ENCODE measurements around the gene STARD5. TPM values are rescaled to one million over a fixed set of nuclear protein-coding genes. Genes with fewer than 3 reads are reported as not detected.

STARD5 gene
- total RNA-seq, 4 donors from 2014 or later = 1.5 to 11.3 (median 8.5) TPM

DNA sequence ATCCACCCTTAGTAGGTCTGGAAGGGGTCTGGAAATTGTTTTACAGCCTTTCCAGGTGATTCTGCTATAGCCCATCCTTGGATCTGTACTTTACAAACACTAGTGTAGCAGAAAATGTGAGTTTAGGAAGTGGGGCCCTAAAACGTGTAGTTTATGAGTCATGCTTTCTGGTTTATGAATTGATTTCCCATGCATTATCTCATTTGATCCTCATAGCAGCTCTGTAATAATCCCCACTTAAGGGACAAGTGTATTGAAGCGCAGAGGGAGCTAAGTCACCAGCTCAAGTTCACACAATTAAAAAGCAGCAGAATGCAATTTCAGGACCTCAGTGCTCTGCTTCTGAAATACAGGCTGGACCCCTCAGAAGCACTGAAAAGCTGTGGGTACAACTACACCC is 22.7 kb upstream of the STARD5 start:
- no peaks in the 10 kb centered on the region for H3K36me3 ChIP-seq
- intact Hi-C loops (cut with DNase I) = no loop called here
- H3K27ac ChIP-seq = no peak overlapping the region
- H3K27me3 ChIP-seq = no peaks in the 10 kb centered on the region
- H3K4me3 ChIP-seq (replicated peaks in 1 of 3) = no peak overlapping the region
- TF ChIP-seq, protein P1, sequence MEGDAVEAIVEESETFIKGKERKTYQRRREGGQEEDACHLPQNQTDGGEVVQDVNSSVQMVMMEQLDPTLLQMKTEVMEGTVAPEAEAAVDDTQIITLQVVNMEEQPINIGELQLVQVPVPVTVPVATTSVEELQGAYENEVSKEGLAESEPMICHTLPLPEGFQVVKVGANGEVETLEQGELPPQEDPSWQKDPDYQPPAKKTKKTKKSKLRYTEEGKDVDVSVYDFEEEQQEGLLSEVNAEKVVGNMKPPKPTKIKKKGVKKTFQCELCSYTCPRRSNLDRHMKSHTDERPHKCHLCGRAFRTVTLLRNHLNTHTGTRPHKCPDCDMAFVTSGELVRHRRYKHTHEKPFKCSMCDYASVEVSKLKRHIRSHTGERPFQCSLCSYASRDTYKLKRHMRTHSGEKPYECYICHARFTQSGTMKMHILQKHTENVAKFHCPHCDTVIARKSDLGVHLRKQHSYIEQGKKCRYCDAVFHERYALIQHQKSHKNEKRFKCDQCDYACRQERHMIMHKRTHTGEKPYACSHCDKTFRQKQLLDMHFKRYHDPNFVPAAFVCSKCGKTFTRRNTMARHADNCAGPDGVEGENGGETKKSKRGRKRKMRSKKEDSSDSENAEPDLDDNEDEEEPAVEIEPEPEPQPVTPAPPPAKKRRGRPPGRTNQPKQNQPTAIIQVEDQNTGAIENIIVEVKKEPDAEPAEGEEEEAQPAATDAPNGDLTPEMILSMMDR (IDR thresholded peaks at IDR 0.05) = no peak
- TF ChIP-seq POLR2A (IDR thresholded peaks at IDR 0.05) = no peak
- no peak for DNase-seq
- no peaks in the 10 kb centered on the region for H3K9me3 ChIP-seq
- no peaks in the 10 kb centered on the region for H3K4me1 ChIP-seq
- 74 to 76% methylated on average over 2 of the region's 2 CpGs for WGBS, 2 donors

DNA sequence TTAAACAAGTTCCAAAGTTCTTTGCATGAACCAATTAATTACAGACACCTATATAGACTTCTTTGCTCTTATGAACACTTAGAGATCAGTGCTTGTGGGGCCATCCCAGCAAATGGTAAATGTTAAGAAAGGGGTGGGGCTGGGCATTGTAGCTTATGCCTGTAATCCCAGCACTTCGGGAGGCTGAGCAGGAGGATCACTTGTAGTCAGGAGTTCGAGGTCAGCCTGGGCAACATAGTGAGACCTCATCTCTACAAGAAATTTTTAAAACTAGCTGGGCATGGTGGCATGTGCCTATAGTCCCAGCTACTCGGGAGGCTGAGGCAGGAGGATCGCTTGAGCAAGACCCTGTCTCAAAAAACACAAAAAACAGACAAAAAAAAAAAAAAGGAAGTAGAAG is 19.4 kb upstream of the STARD5 start:
- 96 to 97% methylated on average over 4 of the region's 4 CpGs for WGBS, 2 donors
- no peak for DNase-seq
- Histone ChIP-seq H3K27ac (no peak overlapping the region), H3K4me1 (peaks cover 0 to under 1% of the 10 kb centered on the region in 2 donors), H3K4me3 (replicated peaks in 1 of 3) (no peak overlapping the region), H3K36me3 (no peaks in the 10 kb centered on the region), H3K27me3 (no peaks in the 10 kb centered on the region), H3K9me3 (no peaks in the 10 kb centered on the region)
- intact Hi-C loops (cut with DNase I) = no loop called here
- TF ChIP-seq, protein P1 (IDR thresholded peaks at IDR 0.05) = no peak
- TF ChIP-seq POLR2A (IDR thresholded peaks at IDR 0.05) = no peak

DNA sequence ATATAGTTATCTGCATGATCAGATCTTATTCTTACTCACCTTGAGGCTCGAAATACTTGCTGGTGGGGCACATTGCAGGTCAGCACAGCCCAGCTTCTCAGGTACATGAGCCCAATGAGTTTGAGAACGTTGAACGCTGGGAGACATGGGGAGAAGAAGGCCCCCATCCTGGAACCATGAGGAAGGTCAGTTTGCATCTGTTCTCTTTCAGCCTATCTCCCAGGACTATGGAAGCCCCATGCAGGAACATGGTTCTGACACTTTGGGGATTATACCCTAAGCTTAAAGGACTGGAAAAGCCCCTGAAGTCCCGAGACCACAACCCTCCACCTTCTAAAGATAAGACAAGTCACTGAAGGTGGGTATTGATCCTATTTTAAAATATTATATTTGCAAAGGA is 17.4 kb upstream of the STARD5 start:
- Histone ChIP-seq H3K4me3 (replicated peaks in 1 of 3) (no peak overlapping the region), H3K9me3 (no peaks in the 10 kb centered on the region), H3K27ac (no peak overlapping the region), H3K27me3 (no peaks in the 10 kb centered on the region), H3K36me3 (no peaks in the 10 kb centered on the region), H3K4me1 (peaks cover 0 to 8% of the 10 kb centered on the region in 2 donors)
- DNase-seq = no peak
- intact Hi-C loops (cut with DNase I) = no loop called here
- TF ChIP-seq POLR2A (IDR thresholded peaks at IDR 0.05) = no peak
- TF ChIP-seq, protein P1 (IDR thresholded peaks at IDR 0.05) = no peak
- WGBS, 2 donors = 89 to 94% methylated on average over 4 of the region's 4 CpGs

DNA sequence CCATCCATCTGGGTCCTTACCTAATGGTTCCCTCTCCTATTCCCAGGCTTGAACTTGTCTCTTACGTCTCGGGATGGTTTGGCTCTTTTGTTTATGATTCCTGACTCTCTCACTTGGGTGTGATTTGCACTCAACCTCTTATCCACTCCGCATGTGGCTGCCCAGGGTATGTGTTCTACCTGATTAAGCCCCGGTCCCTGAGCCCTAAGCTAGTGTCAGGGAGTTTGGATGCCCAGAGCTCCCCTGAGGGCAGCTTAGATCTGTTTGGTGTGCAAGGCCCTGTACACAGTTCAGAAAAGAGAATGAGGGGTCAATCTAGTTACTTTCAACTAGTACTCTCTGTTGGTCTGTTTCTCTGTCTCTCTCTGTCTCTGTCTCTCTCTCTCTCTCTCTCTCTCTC is 15.9 kb upstream of the STARD5 start:
- peaks cover 0 to 8% of the 10 kb centered on the region in 2 donors for H3K4me1 ChIP-seq
- WGBS, 2 donors = 73 to 84% methylated on average over 4 of the region's 4 CpGs
- no peaks in the 10 kb centered on the region for H3K27me3 ChIP-seq
- intact Hi-C loops (cut with DNase I) = no loop called here
- H3K9me3 ChIP-seq = no peaks in the 10 kb centered on the region
- H3K4me3 ChIP-seq (replicated peaks in 1 of 3) = no peak overlapping the region
- no peak for DNase-seq
- TF ChIP-seq, protein P1 (IDR thresholded peaks at IDR 0.05) = no peak
- H3K36me3 ChIP-seq = no peaks in the 10 kb centered on the region
- no peak overlapping the region for H3K27ac ChIP-seq

DNA sequence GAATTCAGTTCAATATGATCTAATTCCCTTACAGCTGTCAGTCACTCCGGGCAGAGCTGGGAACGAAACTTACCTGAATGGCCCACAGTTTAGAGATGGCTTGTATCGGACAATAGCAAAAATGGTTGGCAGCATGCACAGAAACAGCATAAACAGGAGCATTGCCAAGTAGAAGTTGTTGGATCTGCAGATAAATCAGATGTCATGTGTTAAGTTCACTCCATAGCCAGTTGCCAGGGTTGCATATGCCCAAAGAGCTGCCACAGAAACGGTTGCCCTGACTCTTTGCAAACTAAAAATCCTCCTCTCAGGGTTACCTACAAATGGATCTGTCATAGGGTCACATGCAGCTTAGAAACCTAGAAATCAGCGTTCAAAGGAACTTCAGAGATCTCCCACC is 15.4 kb upstream of the STARD5 start:
- Histone ChIP-seq H3K36me3 (no peaks in the 10 kb centered on the region), H3K4me1 (peaks cover 0 to 8% of the 10 kb centered on the region in 2 donors), H3K4me3 (replicated peaks in 1 of 3) (no peak overlapping the region), H3K27ac (no peak overlapping the region), H3K9me3 (no peaks in the 10 kb centered on the region), H3K27me3 (no peaks in the 10 kb centered on the region)
- 86 to 91% methylated on average over 5 of the region's 5 CpGs for WGBS, 2 donors
- intact Hi-C loops (cut with DNase I) = no loop called here
- TF ChIP-seq, protein P1 (IDR thresholded peaks at IDR 0.05) = no peak
- no peak for TF ChIP-seq POLR2A (IDR thresholded peaks at IDR 0.05)
- DNase-seq = no peak
